GM23338 (cell line): ENCODE data around the gene ZNF256.

Experiments used
- CREB1 ChIP-seq: fragments of 250-450 bp; sonication (Bioruptor Pico); IDR thresholded peaks from 2 replicates; pipeline ENCODE4 v1.5.0; 2020; ENCODE audit warnings: low read depth, mild to moderate bottlenecking, moderate library complexity
- EZH2 ChIP-seq: fragments of 200-600 bp; sonication (generic); IDR thresholded peaks from one replicate; pipeline ENCODE4 v1.8.0; 2017; ENCODE audit warnings: antibody characterized with exemption, mild to moderate bottlenecking, low read depth; ENCODE audit not compliant: unreplicated experiment
- EZH2phosphoT487 ChIP-seq: fragments of 200-600 bp; sonication (generic); IDR thresholded peaks from one replicate; pipeline ENCODE4 v1.8.1; 2018; ENCODE audit warnings: antibody characterized with exemption; ENCODE audit not compliant: unreplicated experiment
- JUNB ChIP-seq: IDR thresholded peaks from one replicate; pipeline ENCODE4 v1.6.1; 2016; ENCODE audit warnings: antibody characterized with exemption; ENCODE audit not compliant: unreplicated experiment
- POLR2AphosphoS5 ChIP-seq: IDR thresholded peaks from 2 replicates; pipeline ENCODE4 v1.6.1; 2016; ENCODE audit warnings: antibody characterized with exemption, low read depth
- REST ChIP-seq: IDR thresholded peaks from one replicate; pipeline ENCODE4 v1.6.1; 2018; ENCODE audit warnings: antibody characterized with exemption; ENCODE audit not compliant: unreplicated experiment
- ZNF114 ChIP-seq: fragments of 250-450 bp; sonication (Bioruptor Pico); IDR thresholded peaks from 2 replicates; pipeline ENCODE4 v1.5.0; 2020; ENCODE audit warnings: mild to moderate bottlenecking, moderate library complexity
- ZNF331 ChIP-seq: fragments of 250-450 bp; sonication (Bioruptor Pico); IDR thresholded peaks from 2 replicates; pipeline ENCODE4 v1.5.0; 2020; ENCODE audit warnings: low read depth, mild to moderate bottlenecking, moderate library complexity
- TF ChIP-seq, protein P1 (sequence below), 2 experiments: fragments of 200-600 bp in 1 of 2; sonication (generic) in 1 of 2; conservative IDR thresholded peaks; 2 replicates each; pipeline versions ENCODE4 v1.5.1 to v1.6.1; 2016 to 2017; ENCODE audit warnings: antibody characterized with exemption in 2 of 2, low read depth in 2 of 2, mild to moderate bottlenecking in 2 of 2, moderate library complexity in 1 of 2
- TF ChIP-seq, protein P2 (sequence below): fragments of 250-450 bp; sonication (Bioruptor Pico); IDR thresholded peaks from 2 replicates; pipeline ENCODE4 v1.5.0; 2020; ENCODE audit warnings: mild to moderate bottlenecking, moderate library complexity

DNA sequence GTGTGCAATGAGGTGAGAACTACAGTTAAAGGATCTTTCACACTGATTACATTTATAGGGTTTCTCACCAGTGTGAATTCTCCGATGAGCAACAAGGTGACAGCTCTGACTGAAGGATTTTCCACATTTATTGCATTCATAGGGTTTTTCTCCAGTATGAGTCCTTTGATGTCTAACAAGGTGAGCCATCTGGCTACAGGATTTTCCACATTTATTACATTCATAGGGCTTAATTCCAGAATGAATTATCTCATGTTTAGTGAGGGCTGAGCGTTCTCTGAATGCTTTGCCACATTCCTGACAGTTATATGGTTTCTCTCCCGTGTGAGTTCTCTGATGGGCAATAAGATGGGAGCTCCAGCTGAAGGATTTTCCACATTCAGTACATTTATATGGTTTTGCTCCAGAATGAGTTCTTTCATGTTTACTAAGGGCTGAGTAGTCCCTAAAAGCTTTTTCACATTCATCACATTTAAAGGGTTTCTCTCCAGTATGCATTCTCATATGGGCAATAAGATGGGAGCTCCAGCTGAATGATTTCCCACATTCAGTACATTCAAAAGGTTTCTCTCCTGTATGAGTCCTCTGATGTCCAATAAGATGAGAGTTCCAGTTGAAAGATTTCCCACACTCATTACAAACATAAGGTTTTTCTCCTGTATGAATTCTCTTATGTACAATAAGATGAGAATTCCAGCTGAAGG lies 31.2 kb upstream of the ZNF256 start:
- TF ChIP-seq, protein P1, sequence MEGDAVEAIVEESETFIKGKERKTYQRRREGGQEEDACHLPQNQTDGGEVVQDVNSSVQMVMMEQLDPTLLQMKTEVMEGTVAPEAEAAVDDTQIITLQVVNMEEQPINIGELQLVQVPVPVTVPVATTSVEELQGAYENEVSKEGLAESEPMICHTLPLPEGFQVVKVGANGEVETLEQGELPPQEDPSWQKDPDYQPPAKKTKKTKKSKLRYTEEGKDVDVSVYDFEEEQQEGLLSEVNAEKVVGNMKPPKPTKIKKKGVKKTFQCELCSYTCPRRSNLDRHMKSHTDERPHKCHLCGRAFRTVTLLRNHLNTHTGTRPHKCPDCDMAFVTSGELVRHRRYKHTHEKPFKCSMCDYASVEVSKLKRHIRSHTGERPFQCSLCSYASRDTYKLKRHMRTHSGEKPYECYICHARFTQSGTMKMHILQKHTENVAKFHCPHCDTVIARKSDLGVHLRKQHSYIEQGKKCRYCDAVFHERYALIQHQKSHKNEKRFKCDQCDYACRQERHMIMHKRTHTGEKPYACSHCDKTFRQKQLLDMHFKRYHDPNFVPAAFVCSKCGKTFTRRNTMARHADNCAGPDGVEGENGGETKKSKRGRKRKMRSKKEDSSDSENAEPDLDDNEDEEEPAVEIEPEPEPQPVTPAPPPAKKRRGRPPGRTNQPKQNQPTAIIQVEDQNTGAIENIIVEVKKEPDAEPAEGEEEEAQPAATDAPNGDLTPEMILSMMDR (conservative IDR thresholded peaks at IDR 0.05; ENCODE audit: low read depth in 2 of 2): no peak
- TF ChIP-seq EZH2 (no peak), POLR2AphosphoS5 (no peak), CREB1 (no peak), REST (no peak), EZH2phosphoT487 (no peak), ZNF331 (CRISPR knock-in tag) (no peak), ZNF114 (no peak), JUNB (no peak)
- TF ChIP-seq, protein P2, sequence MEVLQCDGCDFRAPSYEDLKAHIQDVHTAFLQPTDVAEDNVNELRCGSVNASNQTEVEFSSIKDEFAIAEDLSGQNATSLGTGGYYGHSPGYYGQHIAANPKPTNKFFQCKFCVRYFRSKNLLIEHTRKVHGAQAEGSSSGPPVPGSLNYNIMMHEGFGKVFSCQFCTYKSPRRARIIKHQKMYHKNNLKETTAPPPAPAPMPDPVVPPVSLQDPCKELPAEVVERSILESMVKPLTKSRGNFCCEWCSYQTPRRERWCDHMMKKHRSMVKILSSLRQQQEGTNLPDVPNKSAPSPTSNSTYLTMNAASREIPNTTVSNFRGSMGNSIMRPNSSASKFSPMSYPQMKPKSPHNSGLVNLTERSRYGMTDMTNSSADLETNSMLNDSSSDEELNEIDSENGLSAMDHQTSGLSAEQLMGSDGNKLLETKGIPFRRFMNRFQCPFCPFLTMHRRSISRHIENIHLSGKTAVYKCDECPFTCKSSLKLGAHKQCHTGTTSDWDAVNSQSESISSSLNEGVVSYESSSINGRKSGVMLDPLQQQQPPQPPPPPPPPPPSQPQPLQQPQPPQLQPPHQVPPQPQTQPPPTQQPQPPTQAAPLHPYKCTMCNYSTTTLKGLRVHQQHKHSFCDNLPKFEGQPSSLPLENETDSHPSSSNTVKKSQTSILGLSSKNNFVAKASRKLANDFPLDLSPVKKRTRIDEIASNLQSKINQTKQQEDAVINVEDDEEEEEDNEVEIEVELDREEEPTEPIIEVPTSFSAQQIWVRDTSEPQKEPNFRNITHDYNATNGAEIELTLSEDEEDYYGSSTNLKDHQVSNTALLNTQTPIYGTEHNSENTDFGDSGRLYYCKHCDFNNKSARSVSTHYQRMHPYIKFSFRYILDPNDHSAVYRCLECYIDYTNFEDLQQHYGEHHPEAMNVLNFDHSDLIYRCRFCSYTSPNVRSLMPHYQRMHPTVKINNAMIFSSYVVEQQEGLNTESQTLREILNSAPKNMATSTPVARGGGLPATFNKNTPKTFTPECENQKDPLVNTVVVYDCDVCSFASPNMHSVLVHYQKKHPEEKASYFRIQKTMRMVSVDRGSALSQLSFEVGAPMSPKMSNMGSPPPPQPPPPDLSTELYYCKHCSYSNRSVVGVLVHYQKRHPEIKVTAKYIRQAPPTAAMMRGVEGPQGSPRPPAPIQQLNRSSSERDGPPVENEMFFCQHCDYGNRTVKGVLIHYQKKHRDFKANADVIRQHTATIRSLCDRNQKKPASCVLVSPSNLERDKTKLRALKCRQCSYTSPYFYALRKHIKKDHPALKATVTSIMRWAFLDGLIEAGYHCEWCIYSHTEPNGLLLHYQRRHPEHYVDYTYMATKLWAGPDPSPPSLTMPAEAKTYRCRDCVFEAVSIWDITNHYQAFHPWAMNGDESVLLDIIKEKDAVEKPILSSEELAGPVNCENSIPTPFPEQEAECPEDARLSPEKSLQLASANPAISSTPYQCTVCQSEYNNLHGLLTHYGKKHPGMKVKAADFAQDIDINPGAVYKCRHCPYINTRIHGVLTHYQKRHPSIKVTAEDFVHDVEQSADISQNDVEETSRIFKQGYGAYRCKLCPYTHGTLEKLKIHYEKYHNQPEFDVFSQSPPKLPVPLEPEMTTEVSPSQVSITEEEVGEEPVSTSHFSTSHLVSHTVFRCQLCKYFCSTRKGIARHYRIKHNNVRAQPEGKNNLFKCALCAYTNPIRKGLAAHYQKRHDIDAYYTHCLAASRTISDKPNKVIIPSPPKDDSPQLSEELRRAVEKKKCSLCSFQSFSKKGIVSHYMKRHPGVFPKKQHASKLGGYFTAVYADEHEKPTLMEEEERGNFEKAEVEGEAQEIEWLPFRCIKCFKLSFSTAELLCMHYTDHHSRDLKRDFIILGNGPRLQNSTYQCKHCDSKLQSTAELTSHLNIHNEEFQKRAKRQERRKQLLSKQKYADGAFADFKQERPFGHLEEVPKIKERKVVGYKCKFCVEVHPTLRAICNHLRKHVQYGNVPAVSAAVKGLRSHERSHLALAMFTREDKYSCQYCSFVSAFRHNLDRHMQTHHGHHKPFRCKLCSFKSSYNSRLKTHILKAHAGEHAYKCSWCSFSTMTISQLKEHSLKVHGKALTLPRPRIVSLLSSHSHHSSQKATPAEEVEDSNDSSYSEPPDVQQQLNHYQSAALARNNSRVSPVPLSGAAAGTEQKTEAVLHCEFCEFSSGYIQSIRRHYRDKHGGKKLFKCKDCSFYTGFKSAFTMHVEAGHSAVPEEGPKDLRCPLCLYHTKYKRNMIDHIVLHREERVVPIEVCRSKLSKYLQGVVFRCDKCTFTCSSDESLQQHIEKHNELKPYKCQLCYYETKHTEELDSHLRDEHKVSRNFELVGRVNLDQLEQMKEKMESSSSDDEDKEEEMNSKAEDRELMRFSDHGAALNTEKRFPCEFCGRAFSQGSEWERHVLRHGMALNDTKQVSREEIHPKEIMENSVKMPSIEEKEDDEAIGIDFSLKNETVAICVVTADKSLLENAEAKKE (CRISPR knock-in tag): no peak
